Rectal smooth muscle tissue (tissue), 1 donor: Measurements from ENCODE around the gene GRIK1.

ENCODE experiments used
- H3K27ac ChIP-seq: one replicate; pipeline ENCODE4 v1.7.0; 2013; ENCODE audit warnings: low read depth, low read length, inconsistent platforms
- H3K27me3 ChIP-seq: one replicate; pipeline ENCODE4 v1.7.0; 2013; ENCODE audit warnings: low read length; ENCODE audit not compliant: control insufficient read depth, insufficient read depth
- H3K36me3 ChIP-seq: one replicate; pipeline ENCODE4 v1.7.0; 2013; ENCODE audit warnings: low read length; ENCODE audit not compliant: control insufficient read depth, insufficient read depth
- H3K4me1 ChIP-seq: one replicate; pipeline ENCODE4 v1.7.0; 2013; ENCODE audit warnings: low read length; ENCODE audit not compliant: control insufficient read depth, insufficient read depth
- H3K4me3 ChIP-seq: one replicate; pipeline ENCODE4 v1.7.0; 2013; ENCODE audit warnings: low read length
- H3K9ac ChIP-seq: one replicate; pipeline ENCODE4 v1.7.0; 2013; ENCODE audit warnings: low read length

Gene GRIK1

GRCh38 chr21:29673096-29673610 lies 266.6 kb downstream of the GRIK1 start:
- Histone ChIP-seq H3K27ac (no peak overlapping the region), H3K36me3 (no peaks in the 10 kb centered on the region), H3K27me3 (no peaks in the 10 kb centered on the region), H3K9ac (no peak overlapping the region), H3K4me3 (no peak overlapping the region), H3K4me1 (no peaks in the 10 kb centered on the region)

GRCh38 chr21:29671728-29672127 lies 268.1 kb downstream of the GRIK1 start:
- H3K36me3 ChIP-seq, result no peaks in the 10 kb centered on the region
- H3K9ac ChIP-seq, result no peak overlapping the region
- no peak overlapping the region for H3K4me3 ChIP-seq
- no peaks in the 10 kb centered on the region for H3K4me1 ChIP-seq
- no peaks in the 10 kb centered on the region for H3K27me3 ChIP-seq
- no peak overlapping the region for H3K27ac ChIP-seq

GRCh38 chr21:29670228-29670627 lies 269.6 kb downstream of the GRIK1 start:
- Histone ChIP-seq H3K27me3 (no peaks in the 10 kb centered on the region), H3K4me1 (no peaks in the 10 kb centered on the region), H3K9ac (no peak overlapping the region), H3K36me3 (no peaks in the 10 kb centered on the region), H3K27ac (no peak overlapping the region), H3K4me3 (no peak overlapping the region)

- no peaks in the 10 kb centered on the region for H3K4me1 ChIP-seq
- no peaks in the 10 kb centered on the region for H3K27me3 ChIP-seq
- no peak overlapping the region for H3K9ac ChIP-seq
- H3K27ac ChIP-seq, result no peak overlapping the region
- no peaks in the 10 kb centered on the region for H3K36me3 ChIP-seq
- no peak overlapping the region for H3K4me3 ChIP-seq
Measured at GRCh38 chr21:29669416-29669815, 270.4 kb downstream of the GRIK1 start.

GRCh38 chr21:29667651-29668050 lies 272.1 kb downstream of the GRIK1 start:
- H3K9ac ChIP-seq, result no peak overlapping the region
- no peak overlapping the region for H3K4me3 ChIP-seq
- H3K4me1 ChIP-seq, result no peaks in the 10 kb centered on the region
- H3K27ac ChIP-seq, result no peak overlapping the region
- no peaks in the 10 kb centered on the region for H3K27me3 ChIP-seq
- no peaks in the 10 kb centered on the region for H3K36me3 ChIP-seq

GRCh38 chr21:29664615-29665014 lies 275.2 kb downstream of the GRIK1 start:
- no peaks in the 10 kb centered on the region for H3K4me1 ChIP-seq
- H3K36me3 ChIP-seq, result no peaks in the 10 kb centered on the region
- no peak overlapping the region for H3K27ac ChIP-seq
- H3K27me3 ChIP-seq, result no peaks in the 10 kb centered on the region
- H3K9ac ChIP-seq, result no peak overlapping the region
- no peak overlapping the region for H3K4me3 ChIP-seq

GRCh38 chr21:29661672-29662442 lies 277.9 kb downstream of the GRIK1 start:
- Histone ChIP-seq H3K27ac (no peak overlapping the region), H3K4me1 (no peaks in the 10 kb centered on the region), H3K27me3 (no peaks in the 10 kb centered on the region), H3K9ac (no peak overlapping the region), H3K36me3 (no peaks in the 10 kb centered on the region), H3K4me3 (no peak overlapping the region)

- Histone ChIP-seq H3K4me3 (no peak overlapping the region), H3K4me1 (no peaks in the 10 kb centered on the region), H3K9ac (no peak overlapping the region), H3K36me3 (no peaks in the 10 kb centered on the region), H3K27me3 (no peaks in the 10 kb centered on the region), H3K27ac (no peak overlapping the region)
Measured at GRCh38 chr21:29660047-29660720, 279.6 kb downstream of the GRIK1 start.

- no peak overlapping the region for H3K9ac ChIP-seq
- no peaks in the 10 kb centered on the region for H3K27me3 ChIP-seq
- H3K4me1 ChIP-seq, result no peaks in the 10 kb centered on the region
- no peak overlapping the region for H3K27ac ChIP-seq
- no peak overlapping the region for H3K4me3 ChIP-seq
- no peaks in the 10 kb centered on the region for H3K36me3 ChIP-seq
Measured at GRCh38 chr21:29658934-29659203, 280.9 kb downstream of the GRIK1 start.

GRCh38 chr21:29658177-29658933 lies 281.4 kb downstream of the GRIK1 start:
- H3K4me3 ChIP-seq, result no peak overlapping the region
- H3K27ac ChIP-seq, result no peak overlapping the region
- no peaks in the 10 kb centered on the region for H3K4me1 ChIP-seq
- H3K36me3 ChIP-seq, result no peaks in the 10 kb centered on the region
- H3K9ac ChIP-seq, result no peak overlapping the region
- no peaks in the 10 kb centered on the region for H3K27me3 ChIP-seq

GRCh38 chr21:29657240-29657989 lies 282.4 kb downstream of the GRIK1 start:
- Histone ChIP-seq H3K4me1 (no peaks in the 10 kb centered on the region), H3K27me3 (no peaks in the 10 kb centered on the region), H3K27ac (no peak overlapping the region), H3K4me3 (no peak overlapping the region), H3K9ac (no peak overlapping the region), H3K36me3 (no peaks in the 10 kb centered on the region)
